GM18861 (cell line): ENCODE results near the gene MYRIP.
"Not testable (repeated sequence)": the region's sequence is repeated elsewhere in the genome, so short reads cannot be mapped to it uniquely, and the experiment has no call there.

Experiments
- ATAC-seq: cut with Tn5 transposase; IDR thresholded peaks from one replicate; pipeline ENCODE4 v1.9.1; 2021; ENCODE audit not compliant: unreplicated experiment

MYRIP gene

DNA sequence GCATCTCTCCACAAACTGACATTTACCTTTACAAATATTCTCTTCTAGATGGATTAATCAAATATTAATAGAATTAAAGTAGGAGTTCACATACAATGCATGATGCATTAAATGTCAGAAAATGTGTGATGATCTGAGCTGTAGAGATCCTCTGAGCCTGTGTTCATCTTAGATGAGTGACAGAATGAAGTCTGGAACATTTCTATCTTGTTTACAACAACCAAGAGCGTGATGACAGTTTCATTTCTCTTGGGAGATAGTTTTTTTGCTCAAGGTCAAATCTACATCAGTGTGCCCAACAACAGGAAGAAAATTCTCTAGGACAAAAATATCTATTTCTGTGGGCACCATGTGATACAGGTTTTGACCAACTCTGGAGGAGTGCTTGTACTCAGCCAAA lies 211.9 kb downstream of the MYRIP start:
- ATAC-seq = no peak

DNA sequence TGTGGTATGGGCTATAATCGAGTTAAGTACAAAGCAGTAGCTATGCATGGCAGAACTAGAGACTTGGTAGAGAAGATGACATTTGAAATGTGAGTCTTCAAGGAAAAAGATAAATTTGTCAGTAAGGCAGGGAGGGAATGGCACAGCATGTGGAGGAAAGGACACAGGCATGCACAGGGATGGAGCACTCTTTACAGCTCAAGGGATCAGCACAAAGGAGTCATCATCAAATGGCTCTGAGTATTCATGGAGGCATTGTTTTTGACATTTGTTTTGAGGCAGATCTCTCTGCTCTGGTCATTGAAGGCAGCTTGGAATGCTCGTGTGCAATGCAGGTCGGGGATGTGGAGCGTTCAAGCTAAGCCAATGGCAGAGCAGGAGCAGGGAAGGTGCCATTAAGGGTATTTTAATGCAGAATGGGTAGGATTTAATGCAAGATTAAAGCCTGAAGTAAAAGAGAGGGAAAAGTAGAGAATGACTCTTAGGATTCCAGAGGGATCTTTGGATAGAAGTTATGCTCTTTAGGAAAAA lies 213.0 kb downstream of the MYRIP start:
- no peak for ATAC-seq

DNA sequence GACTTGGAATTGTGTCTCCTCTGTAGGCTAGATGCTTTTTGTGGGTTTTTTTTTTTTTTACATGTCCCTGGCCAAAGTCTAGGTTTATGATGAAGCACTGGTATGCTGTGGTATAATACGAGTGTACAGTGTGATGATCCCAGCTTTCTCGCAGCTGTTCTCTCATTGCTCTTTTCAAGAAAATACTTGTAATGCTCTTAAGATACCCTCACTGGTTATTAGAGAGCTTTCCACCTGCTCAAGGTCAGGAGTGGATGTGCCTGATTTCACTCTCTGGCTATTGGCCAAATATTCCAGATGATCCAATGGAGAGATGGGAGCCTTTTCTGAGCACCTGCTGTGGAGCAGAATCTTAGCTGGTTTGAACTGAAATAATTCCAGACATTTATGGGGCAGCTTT lies 215.1 kb downstream of the MYRIP start:
- ATAC-seq = no peak

DNA sequence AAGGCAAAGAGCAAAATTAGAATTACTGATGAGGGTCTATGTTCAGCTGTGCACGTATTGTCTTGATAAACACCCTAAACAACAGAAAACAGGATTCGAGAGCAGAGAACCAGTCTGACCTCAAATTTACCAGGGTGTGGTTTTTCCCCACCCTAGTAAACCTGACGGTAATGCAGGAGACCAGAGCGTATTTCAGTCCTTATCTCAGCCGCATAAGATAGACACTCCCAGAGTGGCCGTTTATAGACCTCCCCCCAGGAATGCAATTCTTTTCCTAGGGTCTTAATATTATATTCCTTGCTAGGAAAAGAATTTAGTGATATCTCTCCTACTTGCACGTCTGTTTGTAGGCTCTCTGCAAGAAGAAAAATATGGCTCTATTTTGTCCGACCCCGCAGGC lies 216.5 kb downstream of the MYRIP start:
- ATAC-seq = not testable (repeated sequence)

DNA sequence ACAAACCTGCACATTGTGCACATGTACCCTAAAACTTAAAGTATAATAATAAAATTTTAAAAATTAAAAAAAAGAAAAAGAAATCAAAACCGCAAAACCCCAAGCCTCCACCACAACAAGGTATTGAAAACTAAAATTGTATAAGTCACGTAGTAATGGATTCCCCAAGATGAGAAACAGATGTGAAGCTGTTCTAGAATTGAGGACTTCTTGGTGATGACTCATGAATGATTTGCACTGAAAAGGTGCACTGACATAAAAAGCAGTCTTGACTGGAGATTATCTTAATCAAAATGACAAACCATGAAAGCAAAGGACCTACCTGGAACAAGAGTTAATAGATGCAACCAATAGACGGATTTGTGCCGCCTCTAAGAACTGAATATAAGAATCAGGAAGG lies 225.8 kb downstream of the MYRIP start:
- ATAC-seq = no peak

DNA sequence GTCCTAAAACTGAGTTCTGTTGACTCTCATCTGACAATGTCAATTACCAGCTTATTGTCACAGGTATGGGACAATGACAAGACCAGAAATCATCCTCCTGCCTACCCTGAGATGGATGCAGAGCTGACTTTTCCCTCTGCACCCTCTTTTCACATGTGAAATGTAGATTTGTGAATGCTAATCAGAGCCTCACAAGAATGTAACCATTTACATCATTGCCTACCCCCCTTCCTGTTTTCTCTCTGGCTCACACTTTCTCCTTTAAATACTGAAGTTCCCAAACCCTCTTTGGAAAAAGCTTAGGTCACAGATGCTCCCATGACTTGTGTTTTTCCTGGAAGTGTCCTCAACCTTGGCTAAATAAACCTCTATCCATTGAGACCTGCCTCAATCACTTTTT lies 228.2 kb downstream of the MYRIP start:
- ATAC-seq = no peak

GRCh38 chr3:40042752-40043443 lies 233.5 kb downstream of the MYRIP start:
- no peak for ATAC-seq

DNA sequence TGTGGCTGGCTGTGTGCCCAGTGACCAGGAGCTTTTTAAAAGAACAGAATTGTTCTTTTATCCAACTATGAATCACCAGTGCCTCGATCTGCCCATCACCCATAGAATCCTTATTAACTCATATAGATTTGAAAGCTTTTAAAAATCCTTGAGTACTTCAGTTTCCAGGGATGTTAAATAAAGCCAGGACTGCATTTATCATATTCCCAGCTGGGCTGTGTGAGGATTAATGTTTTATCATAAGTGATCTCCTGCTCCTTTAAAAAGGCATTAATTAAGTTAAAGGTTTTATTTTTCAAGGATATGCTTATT lies 234.0 kb downstream of the MYRIP start:
- no peak for ATAC-seq

- ATAC-seq = no peak
These were observed 235.1 kb downstream of the MYRIP start for GRCh38 chr3:40044487-40044886.

DNA sequence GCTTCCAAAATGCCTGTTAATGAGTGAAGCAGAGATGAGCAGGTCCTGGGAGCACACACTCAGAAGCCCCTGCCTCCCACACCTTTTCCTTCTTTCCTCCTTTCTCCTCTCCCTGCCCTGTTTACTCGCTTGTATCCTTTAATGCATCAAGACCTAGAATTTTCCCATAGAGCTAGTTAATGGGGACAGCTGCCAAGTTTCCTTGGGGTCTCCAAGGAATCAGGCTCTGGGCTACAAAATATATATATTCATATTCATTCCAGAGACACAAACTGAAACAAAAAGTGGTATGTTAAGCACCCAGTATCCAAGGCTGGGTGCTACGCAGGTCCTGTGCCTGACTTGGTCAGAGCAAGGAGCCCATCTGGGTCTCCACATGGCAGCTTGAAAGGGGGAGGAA lies 235.6 kb downstream of the MYRIP start:
- ATAC-seq = no peak

DNA sequence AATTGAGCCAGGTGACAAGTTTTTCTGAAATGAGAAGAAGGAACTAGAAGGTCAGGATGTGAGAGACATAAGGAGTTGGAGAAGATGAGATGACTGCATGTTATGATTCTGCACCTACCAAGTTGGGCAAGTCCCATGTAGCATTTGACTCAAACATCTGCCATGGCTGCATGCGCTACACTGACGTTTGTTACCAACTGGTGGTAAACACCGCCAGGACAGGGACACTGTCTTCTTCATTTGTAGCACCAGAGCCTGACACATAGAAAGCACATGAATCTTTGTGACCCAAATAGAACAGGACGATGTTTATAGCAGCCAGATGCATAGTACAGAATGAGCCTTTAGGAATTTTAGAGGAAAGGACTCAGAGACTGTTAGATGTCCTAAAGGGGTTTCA lies 236.7 kb downstream of the MYRIP start:
- no peak for ATAC-seq

- ATAC-seq = no peak
These were observed 238.0 kb downstream of the MYRIP start for GRCh38 chr3:40047406-40047805.

GRCh38 chr3:40053663-40054062 lies 244.3 kb downstream of the MYRIP start:
- no peak for ATAC-seq

- no peak for ATAC-seq
These were observed 245.3 kb downstream of the MYRIP start for GRCh38 chr3:40054568-40055222.

GRCh38 chr3:40055361-40055760 lies 246.0 kb downstream of the MYRIP start:
- no peak for ATAC-seq

DNA sequence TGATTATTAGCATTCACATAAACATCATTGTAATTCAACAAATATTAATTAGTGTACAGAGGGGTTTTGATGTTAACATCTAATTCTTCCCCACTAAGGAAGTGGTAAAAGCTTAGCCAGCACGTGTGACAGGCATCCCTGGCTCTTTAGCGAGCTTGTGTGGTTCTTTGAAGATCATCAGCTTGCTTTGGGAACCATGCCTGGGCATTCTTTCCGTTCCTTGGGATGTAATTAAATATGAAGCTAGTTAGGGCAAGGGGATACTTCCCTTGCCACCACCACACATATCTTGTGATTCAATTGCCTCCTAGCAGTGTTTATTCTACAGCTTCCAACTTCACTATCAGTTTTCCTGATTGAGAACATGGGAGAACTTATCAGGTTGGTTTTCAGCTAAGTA lies 246.5 kb downstream of the MYRIP start:
- ATAC-seq = no peak

- ATAC-seq = no peak
These were observed 247.7 kb downstream of the MYRIP start for GRCh38 chr3:40057077-40057476.

GRCh38 chr3:40057786-40058185 lies 248.4 kb downstream of the MYRIP start:
- ATAC-seq = no peak

- no peak for ATAC-seq
These were observed 259.2 kb downstream of the MYRIP start for GRCh38 chr3:40068636-40069035.

DNA sequence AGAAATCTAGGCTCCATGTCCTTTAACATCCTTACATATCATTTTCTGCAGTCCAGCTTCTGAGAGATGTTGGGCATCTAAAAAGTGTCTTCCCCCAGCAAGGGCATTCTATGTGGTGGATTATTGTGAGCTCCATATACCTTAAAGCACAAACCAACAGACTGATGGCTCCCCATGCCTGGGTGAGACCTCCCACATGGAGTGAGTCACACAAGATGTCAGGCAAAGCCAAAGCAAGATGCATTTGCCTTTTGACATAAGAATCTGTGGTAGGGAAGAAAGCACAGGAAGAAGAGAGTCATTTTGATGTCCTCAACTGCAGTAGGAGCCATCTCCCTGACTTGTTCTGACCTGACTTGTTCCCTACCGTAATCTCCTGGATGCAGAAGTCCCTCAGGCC lies 261.4 kb downstream of the MYRIP start:
- ATAC-seq = no peak

- no peak for ATAC-seq
These were observed 262.4 kb downstream of the MYRIP start for GRCh38 chr3:40071683-40072238.

- no peak for ATAC-seq
These were observed 264.1 kb downstream of the MYRIP start for GRCh38 chr3:40073310-40074007.
